A549 (cell line): Measurements from ENCODE around the gene ANO10.

Source experiments
- CTCF ChIP-seq: fragments of >200 bp; sonication (Bioruptor Twin); formaldehyde crosslinking; IDR thresholded peaks from 3 replicates; pipeline ENCODE4 v1.5.1; 2016
- HOXA7 ChIP-seq: fragments of 250-450 bp; sonication (Bioruptor Pico); IDR thresholded peaks from 2 replicates; pipeline ENCODE4 v1.5.0; 2020; ENCODE audit warnings: mild to moderate bottlenecking, moderate library complexity
- NR3C1 ChIP-seq: fragments of >200 bp; sonication (Bioruptor Twin); formaldehyde crosslinking; IDR thresholded peaks from 3 replicates; pipeline ENCODE4 v1.6.1; 2017

- TF ChIP-seq HOXA7 = no peak
- TF ChIP-seq CTCF = no peak
- no peak for TF ChIP-seq NR3C1
These were observed 84.6 kb downstream of the ANO10 start for GRCh38 chr3:43537225-43537624.
